C4-2B (cell line): ENCODE data around the gene USP51.
A peak's percentile ranks its signal among the peaks of the same experiment; 100 is the strongest.
"Not testable (repeated sequence)": the region's sequence is repeated elsewhere in the genome, so short reads cannot be mapped to it uniquely, and the experiment has no call there.

Experiments
- H3K27ac ChIP-seq: fragments of 450-650 bp; 2 replicates; pipeline ENCODE4 v1.5.1; 2017
- CTCF ChIP-seq: fragments of 450-650 bp; conservative IDR thresholded peaks from 2 replicates; pipeline ENCODE4 v1.5.1; 2017; ENCODE audit warnings: mild to moderate bottlenecking
- ZFX ChIP-seq: fragments of 450-650 bp; IDR thresholded peaks from 2 replicates; pipeline ENCODE4 v1.6.1; 2017

The USP51 gene

GRCh38 chrX:55451141-55451540 lies 38.5 kb downstream of the USP51 start:
- TF ChIP-seq ZFX (no peak), CTCF (no peak)
- no peak overlapping the region for H3K27ac ChIP-seq

GRCh38 chrX:55450259-55450658 lies 39.4 kb downstream of the USP51 start:
- H3K27ac ChIP-seq = no peak overlapping the region
- TF ChIP-seq ZFX (no peak), CTCF (peak; percentile 39)

- not testable (repeated sequence) for H3K27ac ChIP-seq
These were observed 46.2 kb downstream of the USP51 start for GRCh38 chrX:55443468-55443867.
